Panc1 (cell line): ENCODE data around the gene REEP2. TPM values are rescaled to one million over a fixed set of nuclear protein-coding genes. Genes with fewer than 3 reads are reported as not detected.

Experiments
- ATAC-seq: fragments of 200-7000 bp; cut with Tn5 transposase; 2 replicates; pipeline ENCODE4 v1.9.1; 2020; ENCODE audit warnings: mild to moderate bottlenecking, moderate library complexity
- BruUV-seq: library from RNA; stranded (reverse); fragments of 400-500 nt; replicated peaks from 2 replicates; lab custom pipeline; 2021; lab: Mats Ljungman, UMichigan
- CTCF ChIA-PET: fragments of 300-600 bp; sonication (Branson Sonifier 250); formaldehyde crosslinking; loops from one replicate; lab custom pipeline; 2022; ENCODE audit warnings: antibody characterized with exemption; lab: Charles Lee
- POLR2A ChIA-PET: fragments of 300-600 bp; sonication (Branson Sonifier 250); formaldehyde crosslinking; loops from one replicate; lab custom pipeline; 2022; ENCODE audit warnings: antibody characterized with exemption; lab: Charles Lee
- DNase-seq: peaks from one replicate; pipeline ENCODE4 v3.0.0-alpha.2; 2010; ENCODE audit warnings: low read depth, low spot score
- H3K27ac ChIP-seq: 2 replicates; pipeline ENCODE4 v1.5.1; 2011; ENCODE audit warnings: mild to moderate bottlenecking, low read length, inconsistent platforms
- H3K27me3 ChIP-seq: fragments of 200-500 bp; sonication (Bioruptor generic); 2 replicates; pipeline ENCODE4 v1.6.0; 2014; ENCODE audit warnings: low read length, inconsistent platforms; ENCODE audit not compliant: control insufficient read depth, insufficient read depth
- H3K36me3 ChIP-seq: fragments of 200-500 bp; sonication (Bioruptor generic); 2 replicates; pipeline ENCODE4 v1.5.1; 2014; ENCODE audit warnings: inconsistent platforms, mild to moderate bottlenecking, low read length, moderate library complexity; ENCODE audit not compliant: control insufficient read depth, insufficient read depth
- H3K4me1 ChIP-seq: 2 replicates; pipeline ENCODE4 v1.5.1; 2011; ENCODE audit warnings: inconsistent platforms, mild to moderate bottlenecking, low read length, moderate library complexity; ENCODE audit not compliant: control insufficient read depth, insufficient read depth
- H3K4me3 ChIP-seq, 2 experiments: 2 replicates each; pipeline ENCODE4 v1.5.1; 2011 to 2012; ENCODE audit warnings: low read depth in 2 of 2, low read length in 2 of 2, mild to moderate bottlenecking in 2 of 2, inconsistent platforms in 1 of 2, moderate library complexity in 1 of 2
- H3K9me3 ChIP-seq: fragments of 200-500 bp; sonication (Bioruptor generic); 2 replicates; pipeline ENCODE4 v1.5.1; 2014; ENCODE audit warnings: low read depth, mild to moderate bottlenecking, inconsistent platforms, low read length, moderate library complexity; ENCODE audit not compliant: control insufficient read depth, insufficient read depth
- POLR2AphosphoS5 ChIP-seq: IDR thresholded peaks from 2 replicates; pipeline ENCODE4 v1.6.1; 2012; ENCODE audit warnings: mild to moderate bottlenecking, low read depth, low read length, moderate library complexity
- SIN3A ChIP-seq: IDR thresholded peaks from 2 replicates; pipeline ENCODE4 v1.6.1; 2012; ENCODE audit warnings: low read depth, mild to moderate bottlenecking, low read length, moderate library complexity, borderline replicate concordance; ENCODE audit not compliant: insufficient read depth
- TCF7L2 ChIP-seq: IDR thresholded peaks from 2 replicates; pipeline ENCODE4 v1.6.1; 2011; ENCODE audit warnings: mild to moderate bottlenecking, low read depth, low read length, inconsistent platforms
- in situ Hi-C: cut with HindIII; loops from 2 replicates; pipeline ENCODE4 v1.10.0; 2016; ENCODE audit warnings: low sequenced_read_pairs, low pct_unique_long_range_greater_than_20kb
- intact Hi-C: fragments of 100-400 bp; cut with micrococcal nuclease; formaldehyde crosslinking; loops from one replicate; pipeline ENCODE4 v1.10.0; 2022; ENCODE audit not compliant: unreplicated experiment
- total RNA-seq: library from RNA; stranded (reverse); gene quantifications from one replicate; pipeline ENCODE4 v1.2.1, GENCODE V29; 2021; ENCODE audit not compliant: unreplicated experiment
- TF ChIP-seq, protein P1 (sequence below), 2 experiments: IDR thresholded peaks; 2 replicates each; pipeline ENCODE4 v1.6.1; 2011 to 2012; ENCODE audit warnings: low read depth in 2 of 2, control low read depth in 1 of 2, low read length in 1 of 2, mild to moderate bottlenecking in 1 of 2, moderate library complexity in 1 of 2; ENCODE audit not compliant: insufficient read depth in 1 of 2
- TF ChIP-seq, protein P2 (sequence below): fragments of 450-650 bp; IDR thresholded peaks from 2 replicates; pipeline ENCODE4 v1.5.1; 2017; ENCODE audit warnings: mild to moderate bottlenecking

The REEP2 gene
- total RNA-seq, 1 experiment from 2014 or later: 6.5 TPM

GRCh38 chr5:138490648-138491283 lies 51.9 kb downstream of the REEP2 start:
- CTCF ChIA-PET: no interaction called here

DNA sequence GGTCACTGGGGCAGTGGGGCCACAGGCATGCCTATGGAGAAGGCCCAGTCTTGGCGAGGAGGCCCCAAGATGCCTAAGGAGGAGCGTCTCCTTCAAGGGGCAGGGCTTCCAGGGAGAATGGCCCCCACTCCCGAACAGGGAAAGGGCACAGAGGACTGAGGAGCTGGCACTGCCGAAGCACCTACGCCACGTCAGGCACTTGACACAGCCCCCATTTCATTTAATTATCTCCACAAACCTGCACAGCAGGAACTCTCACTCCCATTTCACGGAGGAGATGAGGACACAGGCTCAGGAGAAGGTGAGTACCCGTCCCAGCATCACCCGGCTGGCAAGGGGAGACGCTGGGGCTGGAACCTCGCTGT lies 52.4 kb downstream of the REEP2 start:
- CTCF ChIA-PET: no interaction called here
- ATAC-seq (no peak), DNase-seq (no peak)
- Histone ChIP-seq H3K9me3 (no peaks in the 10 kb centered on the region), H3K27me3 (no peaks in the 10 kb centered on the region), H3K36me3 (no peaks in the 10 kb centered on the region), H3K4me3 (peak overlapping the region; percentile 45 to 65), H3K27ac (no peak overlapping the region), H3K4me1 (peaks cover 4% of the 10 kb centered on the region; the same call in 1 of the 2 replicates)
- no peak for TF ChIP-seq POLR2AphosphoS5
- BruUV-seq: no TSS peak
- in situ Hi-C loops (no loop called here), intact Hi-C loops (no loop called here)
- POLR2A ChIA-PET: no interaction called here

More at GRCh38 chr5:138490648-138491283, 51.9 kb downstream of the REEP2 start:
- ATAC-seq (no peak), DNase-seq (no peak)
- BruUV-seq: no TSS peak
- Histone ChIP-seq H3K9me3 (no peaks in the 10 kb centered on the region), H3K4me1 (peaks cover 4% of the 10 kb centered on the region; the same call in 1 of the 2 replicates), H3K4me3 (no peak overlapping the region), H3K36me3 (no peaks in the 10 kb centered on the region), H3K27ac (no peak overlapping the region), H3K27me3 (no peaks in the 10 kb centered on the region)
- intact Hi-C loops (no loop called here), in situ Hi-C loops (no loop called here)
- POLR2A ChIA-PET: no interaction called here
- TF ChIP-seq TCF7L2: no peak
- TF ChIP-seq, protein P1, sequence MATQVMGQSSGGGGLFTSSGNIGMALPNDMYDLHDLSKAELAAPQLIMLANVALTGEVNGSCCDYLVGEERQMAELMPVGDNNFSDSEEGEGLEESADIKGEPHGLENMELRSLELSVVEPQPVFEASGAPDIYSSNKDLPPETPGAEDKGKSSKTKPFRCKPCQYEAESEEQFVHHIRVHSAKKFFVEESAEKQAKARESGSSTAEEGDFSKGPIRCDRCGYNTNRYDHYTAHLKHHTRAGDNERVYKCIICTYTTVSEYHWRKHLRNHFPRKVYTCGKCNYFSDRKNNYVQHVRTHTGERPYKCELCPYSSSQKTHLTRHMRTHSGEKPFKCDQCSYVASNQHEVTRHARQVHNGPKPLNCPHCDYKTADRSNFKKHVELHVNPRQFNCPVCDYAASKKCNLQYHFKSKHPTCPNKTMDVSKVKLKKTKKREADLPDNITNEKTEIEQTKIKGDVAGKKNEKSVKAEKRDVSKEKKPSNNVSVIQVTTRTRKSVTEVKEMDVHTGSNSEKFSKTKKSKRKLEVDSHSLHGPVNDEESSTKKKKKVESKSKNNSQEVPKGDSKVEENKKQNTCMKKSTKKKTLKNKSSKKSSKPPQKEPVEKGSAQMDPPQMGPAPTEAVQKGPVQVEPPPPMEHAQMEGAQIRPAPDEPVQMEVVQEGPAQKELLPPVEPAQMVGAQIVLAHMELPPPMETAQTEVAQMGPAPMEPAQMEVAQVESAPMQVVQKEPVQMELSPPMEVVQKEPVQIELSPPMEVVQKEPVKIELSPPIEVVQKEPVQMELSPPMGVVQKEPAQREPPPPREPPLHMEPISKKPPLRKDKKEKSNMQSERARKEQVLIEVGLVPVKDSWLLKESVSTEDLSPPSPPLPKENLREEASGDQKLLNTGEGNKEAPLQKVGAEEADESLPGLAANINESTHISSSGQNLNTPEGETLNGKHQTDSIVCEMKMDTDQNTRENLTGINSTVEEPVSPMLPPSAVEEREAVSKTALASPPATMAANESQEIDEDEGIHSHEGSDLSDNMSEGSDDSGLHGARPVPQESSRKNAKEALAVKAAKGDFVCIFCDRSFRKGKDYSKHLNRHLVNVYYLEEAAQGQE (IDR thresholded peaks at IDR 0.05; ENCODE audit: insufficient read depth in 1 of 2, low read depth in 2 of 2, low read length in 1 of 2): no peak
- no peak for TF ChIP-seq SIN3A
- TF ChIP-seq, protein P2, sequence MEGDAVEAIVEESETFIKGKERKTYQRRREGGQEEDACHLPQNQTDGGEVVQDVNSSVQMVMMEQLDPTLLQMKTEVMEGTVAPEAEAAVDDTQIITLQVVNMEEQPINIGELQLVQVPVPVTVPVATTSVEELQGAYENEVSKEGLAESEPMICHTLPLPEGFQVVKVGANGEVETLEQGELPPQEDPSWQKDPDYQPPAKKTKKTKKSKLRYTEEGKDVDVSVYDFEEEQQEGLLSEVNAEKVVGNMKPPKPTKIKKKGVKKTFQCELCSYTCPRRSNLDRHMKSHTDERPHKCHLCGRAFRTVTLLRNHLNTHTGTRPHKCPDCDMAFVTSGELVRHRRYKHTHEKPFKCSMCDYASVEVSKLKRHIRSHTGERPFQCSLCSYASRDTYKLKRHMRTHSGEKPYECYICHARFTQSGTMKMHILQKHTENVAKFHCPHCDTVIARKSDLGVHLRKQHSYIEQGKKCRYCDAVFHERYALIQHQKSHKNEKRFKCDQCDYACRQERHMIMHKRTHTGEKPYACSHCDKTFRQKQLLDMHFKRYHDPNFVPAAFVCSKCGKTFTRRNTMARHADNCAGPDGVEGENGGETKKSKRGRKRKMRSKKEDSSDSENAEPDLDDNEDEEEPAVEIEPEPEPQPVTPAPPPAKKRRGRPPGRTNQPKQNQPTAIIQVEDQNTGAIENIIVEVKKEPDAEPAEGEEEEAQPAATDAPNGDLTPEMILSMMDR: no peak
- TF ChIP-seq POLR2AphosphoS5: no peak
